ENCODE measurements around the gene DLEC1. TPM values are rescaled to one million over a fixed set of nuclear protein-coding genes. Genes with fewer than 3 reads are reported as not detected.

The DLEC1 gene
- total RNA-seq, 1 donor from 2014 or later: 0.11 TPM

DNA sequence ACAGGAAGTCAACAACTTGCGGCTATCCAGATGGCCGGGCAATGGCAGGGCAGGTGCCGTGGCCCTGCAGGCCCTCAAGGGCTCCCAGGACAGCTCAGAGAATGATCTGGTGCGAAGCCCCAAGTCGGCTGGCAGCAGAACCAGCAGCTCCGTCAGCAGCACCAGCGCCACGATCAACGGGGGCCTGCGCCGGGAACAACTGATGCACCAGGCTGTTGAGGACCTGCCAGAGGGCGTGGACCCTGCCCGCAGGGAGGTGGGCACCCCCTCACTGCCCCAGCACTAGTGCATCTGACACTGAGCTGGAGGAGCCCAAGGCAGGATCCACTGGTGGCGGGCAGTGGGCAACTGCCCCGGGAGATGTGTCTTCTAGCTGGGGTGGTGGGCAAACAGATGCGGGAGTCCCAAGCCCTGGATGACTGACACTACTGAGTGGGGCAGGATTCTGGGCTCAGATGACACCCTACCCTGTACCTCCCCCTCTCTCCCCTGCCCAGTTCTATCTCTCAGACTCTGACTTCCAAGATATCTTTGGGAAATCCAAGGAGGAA, 32.5 kb upstream of the DLEC1 start:
- Histone ChIP-seq H3K4me3 (no peak overlapping the region), H3K4me1 (peaks cover 0 to 4% of the 10 kb centered on the region in 2 donors), H3K36me3 (peaks cover 46 to 51% of the 10 kb centered on the region in 2 donors), H3K27me3 (no peaks in the 10 kb centered on the region), H3K27ac (no peak overlapping the region), H3K9me3 (no peaks in the 10 kb centered on the region)
- TF ChIP-seq, protein P1, sequence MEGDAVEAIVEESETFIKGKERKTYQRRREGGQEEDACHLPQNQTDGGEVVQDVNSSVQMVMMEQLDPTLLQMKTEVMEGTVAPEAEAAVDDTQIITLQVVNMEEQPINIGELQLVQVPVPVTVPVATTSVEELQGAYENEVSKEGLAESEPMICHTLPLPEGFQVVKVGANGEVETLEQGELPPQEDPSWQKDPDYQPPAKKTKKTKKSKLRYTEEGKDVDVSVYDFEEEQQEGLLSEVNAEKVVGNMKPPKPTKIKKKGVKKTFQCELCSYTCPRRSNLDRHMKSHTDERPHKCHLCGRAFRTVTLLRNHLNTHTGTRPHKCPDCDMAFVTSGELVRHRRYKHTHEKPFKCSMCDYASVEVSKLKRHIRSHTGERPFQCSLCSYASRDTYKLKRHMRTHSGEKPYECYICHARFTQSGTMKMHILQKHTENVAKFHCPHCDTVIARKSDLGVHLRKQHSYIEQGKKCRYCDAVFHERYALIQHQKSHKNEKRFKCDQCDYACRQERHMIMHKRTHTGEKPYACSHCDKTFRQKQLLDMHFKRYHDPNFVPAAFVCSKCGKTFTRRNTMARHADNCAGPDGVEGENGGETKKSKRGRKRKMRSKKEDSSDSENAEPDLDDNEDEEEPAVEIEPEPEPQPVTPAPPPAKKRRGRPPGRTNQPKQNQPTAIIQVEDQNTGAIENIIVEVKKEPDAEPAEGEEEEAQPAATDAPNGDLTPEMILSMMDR (IDR thresholded peaks at IDR 0.05): no peak
- intact Hi-C loops (cut with DNase I): no loop called here
- no peak for DNase-seq (ENCODE audit: low spot score in 2 of 2)

DNA sequence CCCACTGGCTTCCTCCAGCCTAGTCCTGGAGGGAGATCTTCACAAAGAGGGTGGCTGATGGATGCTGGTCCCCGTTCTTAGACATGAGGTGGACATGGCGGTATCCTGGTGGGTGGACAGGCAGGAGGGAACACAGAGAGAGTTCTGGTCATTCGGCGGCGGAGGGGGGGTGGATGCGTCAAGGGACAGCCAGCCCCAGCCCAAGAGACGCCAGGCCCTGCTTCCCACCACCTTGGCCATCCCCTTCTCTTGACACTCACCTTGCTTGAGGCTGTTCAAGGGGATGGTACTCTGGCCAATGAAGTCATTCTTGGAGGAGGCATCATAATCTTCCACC, 31.3 kb upstream of the DLEC1 start:
- H3K36me3 ChIP-seq: peaks cover 50 to 57% of the 10 kb centered on the region in 2 donors
- H3K27ac ChIP-seq: no peak overlapping the region
- no peak overlapping the region for H3K4me3 ChIP-seq
- H3K9me3 ChIP-seq: no peaks in the 10 kb centered on the region
- TF ChIP-seq, protein P1 (IDR thresholded peaks at IDR 0.05): no peak
- DNase-seq (ENCODE audit: low spot score in 2 of 2): no peak
- intact Hi-C loops (cut with DNase I): no loop called here
- H3K27me3 ChIP-seq: no peaks in the 10 kb centered on the region
- H3K4me1 ChIP-seq: peaks cover 0 to 4% of the 10 kb centered on the region in 2 donors

DNA sequence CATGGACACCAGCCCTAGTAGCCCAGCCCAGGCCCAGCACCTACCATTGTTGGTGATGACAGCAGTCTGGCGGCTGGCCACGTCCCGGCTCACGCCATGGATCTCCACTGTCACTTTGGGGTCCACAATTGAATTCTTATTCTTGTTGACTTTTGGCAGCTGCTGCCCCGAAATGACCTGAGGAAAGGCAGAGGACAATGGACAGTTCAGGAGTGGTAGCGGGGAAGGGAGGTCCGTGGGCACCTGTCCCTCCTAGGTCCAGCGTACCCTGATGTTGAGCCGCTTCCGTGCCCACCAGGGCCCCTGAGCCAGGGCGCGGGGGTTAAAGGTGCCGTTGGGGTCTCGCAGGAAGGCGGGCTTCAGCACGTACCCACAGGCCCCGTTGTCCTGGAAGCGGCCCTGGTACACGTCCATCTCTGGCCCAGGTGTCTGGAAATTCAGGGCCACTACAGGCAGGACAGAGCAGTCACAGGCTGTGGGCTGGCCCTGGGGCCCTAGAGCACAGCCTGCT, 30.8 kb upstream of the DLEC1 start:
- H3K4me1 ChIP-seq: peaks cover 0 to 4% of the 10 kb centered on the region in 2 donors
- intact Hi-C loops (cut with DNase I): no loop called here
- H3K9me3 ChIP-seq: no peaks in the 10 kb centered on the region
- no peaks in the 10 kb centered on the region for H3K27me3 ChIP-seq
- H3K4me3 ChIP-seq: no peak overlapping the region
- H3K36me3 ChIP-seq: peaks cover 52 to 60% of the 10 kb centered on the region in 2 donors
- TF ChIP-seq, protein P1 (IDR thresholded peaks at IDR 0.05): no peak
- H3K27ac ChIP-seq: no peak overlapping the region
- no peak for DNase-seq (ENCODE audit: low spot score in 2 of 2)

DNA sequence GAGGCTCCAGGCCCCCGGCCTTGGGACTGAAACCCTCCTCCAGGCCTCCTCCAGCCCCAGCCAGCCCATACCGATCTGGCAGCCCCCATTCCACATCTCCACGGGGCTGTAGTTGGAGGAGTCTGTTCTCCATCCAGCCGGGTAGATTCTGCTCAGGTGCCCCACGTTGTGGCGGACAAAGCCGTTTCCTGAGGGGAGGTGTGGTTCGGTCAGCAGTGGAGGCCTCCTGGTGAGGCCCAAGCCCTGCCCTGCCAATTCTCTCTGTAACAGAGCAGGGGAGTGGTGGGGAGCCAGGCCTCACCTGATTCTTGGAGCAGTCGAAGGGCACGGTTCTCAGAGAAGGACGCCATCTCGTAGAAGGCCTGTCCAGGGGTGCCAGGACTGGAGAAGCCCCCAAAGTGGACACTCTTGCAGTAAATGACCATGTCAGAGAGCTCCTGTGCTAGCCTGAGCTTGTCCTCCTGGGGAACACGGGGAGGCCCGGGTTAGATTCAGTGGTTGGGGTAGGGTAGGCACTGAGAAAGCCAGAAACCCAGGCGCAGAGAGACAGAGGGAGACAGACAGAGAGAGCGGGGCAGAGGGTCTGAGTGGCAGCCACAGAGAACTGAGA, 29.9 kb upstream of the DLEC1 start:
- H3K36me3 ChIP-seq: peaks cover 52 to 67% of the 10 kb centered on the region in 2 donors
- intact Hi-C loops (cut with DNase I): no loop called here

DNA sequence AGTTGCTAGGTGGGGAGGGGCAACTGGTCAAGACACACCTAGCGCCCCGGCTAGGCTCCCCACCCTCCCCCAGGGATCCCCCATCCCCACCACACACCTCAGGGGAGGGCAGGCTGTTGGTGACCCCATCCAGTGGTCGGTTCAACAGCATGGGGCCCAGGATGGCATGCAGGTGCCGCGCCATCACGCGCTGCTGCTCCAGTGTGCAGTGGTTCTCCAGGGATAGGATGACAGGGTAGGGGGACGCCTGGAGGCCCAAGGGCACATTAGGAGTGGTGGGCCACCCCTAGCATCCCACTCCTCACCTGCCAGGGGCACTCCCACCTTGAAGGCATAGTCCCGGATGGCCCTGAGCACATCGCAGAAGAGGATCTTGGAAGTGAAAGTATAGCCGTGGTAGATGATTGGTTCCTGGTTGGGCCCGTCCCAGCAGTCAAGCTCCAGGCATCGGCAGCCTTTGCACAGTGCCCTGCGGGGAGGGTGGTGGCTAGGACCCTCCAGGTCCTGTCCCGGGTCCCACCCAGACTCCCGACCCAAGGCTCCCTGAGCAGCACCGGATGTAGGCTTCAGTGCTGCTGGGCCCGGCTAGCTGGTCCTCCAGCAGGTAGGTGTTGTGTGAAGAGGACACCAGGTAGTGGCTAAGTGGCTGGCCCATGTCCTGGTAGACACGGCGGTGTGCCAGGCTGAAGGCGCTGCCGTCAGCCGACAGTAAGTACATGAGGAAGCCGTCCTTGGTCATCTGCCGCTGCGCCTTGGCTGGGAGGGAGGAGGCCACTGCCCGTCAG, 29.0 kb upstream of the DLEC1 start:
- no peak overlapping the region for H3K4me3 ChIP-seq
- no peak overlapping the region for H3K27ac ChIP-seq
- peaks cover 59 to 75% of the 10 kb centered on the region in 2 donors for H3K36me3 ChIP-seq
- H3K27me3 ChIP-seq: no peaks in the 10 kb centered on the region
- no peaks in the 10 kb centered on the region for H3K4me1 ChIP-seq
- DNase-seq (ENCODE audit: low spot score in 2 of 2): no peak
- TF ChIP-seq, protein P1 (IDR thresholded peaks at IDR 0.05): no peak
- intact Hi-C loops (cut with DNase I): no loop called here
- H3K9me3 ChIP-seq: no peaks in the 10 kb centered on the region

More for the DNA sequence above, 29.9 kb upstream of the DLEC1 start:
- Histone ChIP-seq H3K9me3 (no peaks in the 10 kb centered on the region), H3K27ac (no peak overlapping the region), H3K27me3 (no peaks in the 10 kb centered on the region), H3K4me1 (peaks cover 0 to 2% of the 10 kb centered on the region in 2 donors), H3K4me3 (no peak overlapping the region)
- TF ChIP-seq, protein P1 (IDR thresholded peaks at IDR 0.05): peak in 1 of 3 experiments; percentile 3
- no peak for DNase-seq (ENCODE audit: low spot score in 2 of 2)

Data from ascending aorta (tissue), 2 donors.